SK-N-SH treated with all-trans-retinoic acid at 6 μM for 48 hours (cell line): Measurements from ENCODE around the gene DRG2.

Experiments
- ATAC-seq: fragments of 200-7000 bp; cut with Tn5 transposase; 3 replicates; pipeline ENCODE4 v1.9.1; 2020; ENCODE audit warnings: mild to moderate bottlenecking, moderate library complexity
- ARNTL ChIP-seq: fragments of 450-650 bp; formaldehyde crosslinking; IDR thresholded peaks from 2 replicates; pipeline ENCODE4 v1.5.0; 2020; ENCODE audit warnings: low read depth, mild to moderate bottlenecking, moderate library complexity, borderline replicate concordance
- BACH2 ChIP-seq: fragments of 250-450 bp; sonication (Bioruptor Pico); IDR thresholded peaks from 2 replicates; pipeline ENCODE4 v1.9.0; 2021; ENCODE audit warnings: mild to moderate bottlenecking, borderline replicate concordance
- ESRRG ChIP-seq: fragments of 250-450 bp; sonication (Bioruptor Pico); IDR thresholded peaks from 2 replicates; pipeline ENCODE4 v1.6.1; 2021; ENCODE audit warnings: mild to moderate bottlenecking
- GLIS3 ChIP-seq: fragments of 250-450 bp; sonication (Bioruptor Pico); IDR thresholded peaks from 2 replicates; pipeline ENCODE4 v1.5.0; 2020; ENCODE audit warnings: mild to moderate bottlenecking, moderate library complexity
- ISL1 ChIP-seq: fragments of 250-450 bp; sonication (Bioruptor Pico); IDR thresholded peaks from 2 replicates; pipeline ENCODE4 v2.1.2; 2022; ENCODE audit warnings: mild to moderate bottlenecking, moderate library complexity
- OSR1 ChIP-seq: fragments of 250-450 bp; sonication (Bioruptor Pico); IDR thresholded peaks from 2 replicates; pipeline ENCODE4 v1.8.0; 2022; ENCODE audit warnings: moderate library complexity, mild to moderate bottlenecking, inconsistent platforms
- PPARA ChIP-seq: fragments of 250-450 bp; sonication (Bioruptor Pico); IDR thresholded peaks from 2 replicates; pipeline ENCODE4 v1.5.0; 2020; ENCODE audit warnings: mild to moderate bottlenecking, borderline replicate concordance
- SNAI2 ChIP-seq: fragments of 250-450 bp; sonication (Bioruptor Pico); IDR thresholded peaks from 2 replicates; pipeline ENCODE4 v1.5.0; 2020; ENCODE audit warnings: mild to moderate bottlenecking, moderate library complexity
- TCF4 ChIP-seq: fragments of 250-450 bp; sonication (Bioruptor Pico); IDR thresholded peaks from 2 replicates; pipeline ENCODE4 v1.8.0; 2021; ENCODE audit warnings: mild to moderate bottlenecking, moderate library complexity, borderline replicate concordance
- TOX ChIP-seq: fragments of 250-450 bp; sonication (Bioruptor Pico); IDR thresholded peaks from 2 replicates; pipeline ENCODE4 v1.8.0; 2021; ENCODE audit warnings: mild to moderate bottlenecking, moderate library complexity, borderline replicate concordance
- ZC3H10 ChIP-seq: fragments of 250-450 bp; sonication (Bioruptor Pico); IDR thresholded peaks from 2 replicates; pipeline ENCODE4 v1.5.1; 2021; ENCODE audit warnings: mild to moderate bottlenecking, moderate library complexity
- ZFP3 ChIP-seq: fragments of 250-450 bp; sonication (Bioruptor Pico); IDR thresholded peaks from 2 replicates; pipeline ENCODE4 v1.5.0; 2020; ENCODE audit warnings: mild to moderate bottlenecking, moderate library complexity
- ZFP30 ChIP-seq: fragments of 450-650 bp; formaldehyde crosslinking; IDR thresholded peaks from 2 replicates; pipeline ENCODE4 v1.5.0; 2022; ENCODE audit warnings: mild to moderate bottlenecking, moderate library complexity
- ZNF565 ChIP-seq: fragments of 450-650 bp; formaldehyde crosslinking; conservative IDR thresholded peaks from 2 replicates; pipeline ENCODE4 v1.5.0; 2020; ENCODE audit warnings: low read depth, mild to moderate bottlenecking, moderate library complexity
- ZNF8 ChIP-seq: fragments of 450-650 bp; formaldehyde crosslinking; IDR thresholded peaks from 2 replicates; pipeline ENCODE4 v1.5.0; 2020; ENCODE audit warnings: mild to moderate bottlenecking, moderate library complexity
- TF ChIP-seq, protein P1 (sequence below): fragments of 250-450 bp; sonication (Bioruptor Pico); IDR thresholded peaks from 2 replicates; pipeline ENCODE4 v1.5.1; 2021; ENCODE audit warnings: mild to moderate bottlenecking, moderate library complexity
- TF ChIP-seq, protein P2 (sequence below): fragments of 250-450 bp; sonication (Bioruptor Pico); IDR thresholded peaks from 2 replicates; pipeline ENCODE4 v1.5.0; 2020; ENCODE audit warnings: mild to moderate bottlenecking, moderate library complexity
- TF ChIP-seq, protein P3 (sequence below): fragments of 250-450 bp; sonication (Bioruptor Pico); IDR thresholded peaks from 2 replicates; pipeline ENCODE4 v1.8.0; 2021; ENCODE audit warnings: low read depth, mild to moderate bottlenecking, moderate library complexity, borderline replicate concordance
- TF ChIP-seq, protein P4 (sequence below): fragments of 250-450 bp; sonication (Bioruptor Pico); IDR thresholded peaks from 2 replicates; pipeline ENCODE4 v1.5.1; 2020; ENCODE audit warnings: low read depth, mild to moderate bottlenecking, moderate library complexity
- TF ChIP-seq, protein P5 (sequence below): fragments of 250-450 bp; sonication (Bioruptor Pico); IDR thresholded peaks from 2 replicates; pipeline ENCODE4 v1.8.0; 2020; ENCODE audit warnings: mild to moderate bottlenecking, moderate library complexity, borderline replicate concordance

DRG2 gene

GRCh38 chr17:18136357-18136756 lies 48.6 kb downstream of the DRG2 start:
- TF ChIP-seq ZNF565 (CRISPR knock-in tag), result no peak
- TF ChIP-seq ZFP30 (CRISPR knock-in tag), result no peak
- TF ChIP-seq OSR1 (CRISPR knock-in tag), result no peak
- TF ChIP-seq BACH2, result no peak
- TF ChIP-seq GLIS3 (CRISPR knock-in tag), result no peak
- TF ChIP-seq ZC3H10 (CRISPR knock-in tag), result no peak
- TF ChIP-seq, protein P1, sequence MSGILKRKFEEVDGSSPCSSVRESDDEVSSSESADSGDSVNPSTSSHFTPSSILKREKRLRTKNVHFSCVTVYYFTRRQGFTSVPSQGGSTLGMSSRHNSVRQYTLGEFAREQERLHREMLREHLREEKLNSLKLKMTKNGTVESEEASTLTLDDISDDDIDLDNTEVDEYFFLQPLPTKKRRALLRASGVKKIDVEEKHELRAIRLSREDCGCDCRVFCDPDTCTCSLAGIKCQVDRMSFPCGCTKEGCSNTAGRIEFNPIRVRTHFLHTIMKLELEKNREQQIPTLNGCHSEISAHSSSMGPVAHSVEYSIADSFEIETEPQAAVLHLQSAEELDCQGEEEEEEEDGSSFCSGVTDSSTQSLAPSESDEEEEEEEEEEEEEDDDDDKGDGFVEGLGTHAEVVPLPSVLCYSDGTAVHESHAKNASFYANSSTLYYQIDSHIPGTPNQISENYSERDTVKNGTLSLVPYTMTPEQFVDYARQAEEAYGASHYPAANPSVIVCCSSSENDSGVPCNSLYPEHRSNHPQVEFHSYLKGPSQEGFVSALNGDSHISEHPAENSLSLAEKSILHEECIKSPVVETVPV, result no peak
- TF ChIP-seq TOX (CRISPR knock-in tag), result no peak
- no peak for TF ChIP-seq ISL1 (CRISPR knock-in tag)
- TF ChIP-seq ZNF8 (CRISPR knock-in tag), result no peak
- no peak for TF ChIP-seq SNAI2 (CRISPR knock-in tag)
- TF ChIP-seq PPARA (CRISPR knock-in tag), result no peak
- TF ChIP-seq TCF4 (CRISPR knock-in tag), result no peak
- TF ChIP-seq ZFP3, result no peak
- TF ChIP-seq, protein P2, sequence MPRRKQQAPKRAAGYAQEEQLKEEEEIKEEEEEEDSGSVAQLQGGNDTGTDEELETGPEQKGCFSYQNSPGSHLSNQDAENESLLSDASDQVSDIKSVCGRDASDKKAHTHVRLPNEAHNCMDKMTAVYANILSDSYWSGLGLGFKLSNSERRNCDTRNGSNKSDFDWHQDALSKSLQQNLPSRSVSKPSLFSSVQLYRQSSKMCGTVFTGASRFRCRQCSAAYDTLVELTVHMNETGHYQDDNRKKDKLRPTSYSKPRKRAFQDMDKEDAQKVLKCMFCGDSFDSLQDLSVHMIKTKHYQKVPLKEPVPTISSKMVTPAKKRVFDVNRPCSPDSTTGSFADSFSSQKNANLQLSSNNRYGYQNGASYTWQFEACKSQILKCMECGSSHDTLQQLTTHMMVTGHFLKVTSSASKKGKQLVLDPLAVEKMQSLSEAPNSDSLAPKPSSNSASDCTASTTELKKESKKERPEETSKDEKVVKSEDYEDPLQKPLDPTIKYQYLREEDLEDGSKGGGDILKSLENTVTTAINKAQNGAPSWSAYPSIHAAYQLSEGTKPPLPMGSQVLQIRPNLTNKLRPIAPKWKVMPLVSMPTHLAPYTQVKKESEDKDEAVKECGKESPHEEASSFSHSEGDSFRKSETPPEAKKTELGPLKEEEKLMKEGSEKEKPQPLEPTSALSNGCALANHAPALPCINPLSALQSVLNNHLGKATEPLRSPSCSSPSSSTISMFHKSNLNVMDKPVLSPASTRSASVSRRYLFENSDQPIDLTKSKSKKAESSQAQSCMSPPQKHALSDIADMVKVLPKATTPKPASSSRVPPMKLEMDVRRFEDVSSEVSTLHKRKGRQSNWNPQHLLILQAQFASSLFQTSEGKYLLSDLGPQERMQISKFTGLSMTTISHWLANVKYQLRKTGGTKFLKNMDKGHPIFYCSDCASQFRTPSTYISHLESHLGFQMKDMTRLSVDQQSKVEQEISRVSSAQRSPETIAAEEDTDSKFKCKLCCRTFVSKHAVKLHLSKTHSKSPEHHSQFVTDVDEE (CRISPR knock-in tag), result no peak
- TF ChIP-seq, protein P3, sequence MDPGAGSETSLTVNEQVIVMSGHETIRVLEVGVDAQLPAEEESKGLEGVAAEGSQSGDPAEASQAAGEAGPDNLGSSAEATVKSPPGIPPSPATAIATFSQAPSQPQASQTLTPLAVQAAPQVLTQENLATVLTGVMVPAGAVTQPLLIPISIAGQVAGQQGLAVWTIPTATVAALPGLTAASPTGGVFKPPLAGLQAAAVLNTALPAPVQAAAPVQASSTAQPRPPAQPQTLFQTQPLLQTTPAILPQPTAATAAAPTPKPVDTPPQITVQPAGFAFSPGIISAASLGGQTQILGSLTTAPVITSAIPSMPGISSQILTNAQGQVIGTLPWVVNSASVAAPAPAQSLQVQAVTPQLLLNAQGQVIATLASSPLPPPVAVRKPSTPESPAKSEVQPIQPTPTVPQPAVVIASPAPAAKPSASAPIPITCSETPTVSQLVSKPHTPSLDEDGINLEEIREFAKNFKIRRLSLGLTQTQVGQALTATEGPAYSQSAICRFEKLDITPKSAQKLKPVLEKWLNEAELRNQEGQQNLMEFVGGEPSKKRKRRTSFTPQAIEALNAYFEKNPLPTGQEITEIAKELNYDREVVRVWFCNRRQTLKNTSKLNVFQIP (CRISPR knock-in tag), result no peak
- no peak for TF ChIP-seq ARNTL (CRISPR knock-in tag)
- TF ChIP-seq ESRRG (CRISPR knock-in tag), result no peak
- TF ChIP-seq, protein P4, sequence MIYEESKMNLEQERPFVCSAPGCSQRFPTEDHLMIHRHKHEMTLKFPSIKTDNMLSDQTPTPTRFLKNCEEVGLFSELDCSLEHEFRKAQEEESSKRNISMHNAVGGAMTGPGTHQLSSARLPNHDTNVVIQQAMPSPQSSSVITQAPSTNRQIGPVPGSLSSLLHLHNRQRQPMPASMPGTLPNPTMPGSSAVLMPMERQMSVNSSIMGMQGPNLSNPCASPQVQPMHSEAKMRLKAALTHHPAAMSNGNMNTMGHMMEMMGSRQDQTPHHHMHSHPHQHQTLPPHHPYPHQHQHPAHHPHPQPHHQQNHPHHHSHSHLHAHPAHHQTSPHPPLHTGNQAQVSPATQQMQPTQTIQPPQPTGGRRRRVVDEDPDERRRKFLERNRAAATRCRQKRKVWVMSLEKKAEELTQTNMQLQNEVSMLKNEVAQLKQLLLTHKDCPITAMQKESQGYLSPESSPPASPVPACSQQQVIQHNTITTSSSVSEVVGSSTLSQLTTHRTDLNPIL (CRISPR knock-in tag), result no peak
- TF ChIP-seq, protein P5, sequence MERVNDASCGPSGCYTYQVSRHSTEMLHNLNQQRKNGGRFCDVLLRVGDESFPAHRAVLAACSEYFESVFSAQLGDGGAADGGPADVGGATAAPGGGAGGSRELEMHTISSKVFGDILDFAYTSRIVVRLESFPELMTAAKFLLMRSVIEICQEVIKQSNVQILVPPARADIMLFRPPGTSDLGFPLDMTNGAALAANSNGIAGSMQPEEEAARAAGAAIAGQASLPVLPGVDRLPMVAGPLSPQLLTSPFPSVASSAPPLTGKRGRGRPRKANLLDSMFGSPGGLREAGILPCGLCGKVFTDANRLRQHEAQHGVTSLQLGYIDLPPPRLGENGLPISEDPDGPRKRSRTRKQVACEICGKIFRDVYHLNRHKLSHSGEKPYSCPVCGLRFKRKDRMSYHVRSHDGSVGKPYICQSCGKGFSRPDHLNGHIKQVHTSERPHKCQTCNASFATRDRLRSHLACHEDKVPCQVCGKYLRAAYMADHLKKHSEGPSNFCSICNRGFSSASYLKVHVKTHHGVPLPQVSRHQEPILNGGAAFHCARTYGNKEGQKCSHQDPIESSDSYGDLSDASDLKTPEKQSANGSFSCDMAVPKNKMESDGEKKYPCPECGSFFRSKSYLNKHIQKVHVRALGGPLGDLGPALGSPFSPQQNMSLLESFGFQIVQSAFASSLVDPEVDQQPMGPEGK (CRISPR knock-in tag), result no peak
- ATAC-seq, result no peak

- ATAC-seq, result no peak
- TF ChIP-seq, protein P5 (CRISPR knock-in tag), result no peak
- no peak for TF ChIP-seq ESRRG (CRISPR knock-in tag)
- TF ChIP-seq OSR1 (CRISPR knock-in tag), result no peak
- no peak for TF ChIP-seq ZC3H10 (CRISPR knock-in tag)
These were observed 50.5 kb downstream of the DRG2 start for GRCh38 chr17:18138065-18138749.
